Fibroblast of pulmonary artery (primary cell): ENCODE data around the gene IKZF3.

Experiments
- DNase-seq: peaks from one replicate; pipeline ENCODE4 v3.0.0-alpha.2; 2010; ENCODE audit warnings: low read depth
- H3K4me3 ChIP-seq: replicated peaks from 2 replicates; pipeline ENCODE4 v1.5.1; 2011; ENCODE audit warnings: low read depth, mild to moderate bottlenecking, control low read depth, low read length, moderate library complexity
- TF ChIP-seq, protein P1 (sequence below): IDR thresholded peaks from 2 replicates; pipeline ENCODE4 v1.5.1; 2011; ENCODE audit warnings: mild to moderate bottlenecking, control low read depth, low read length, inconsistent platforms; ENCODE audit errors: missing control alignments

The IKZF3 gene

GRCh38 chr17:39744075-39744835 is 119.9 kb downstream of the IKZF3 start:
- H3K4me3 ChIP-seq: no peak overlapping the region
- TF ChIP-seq, protein P1, sequence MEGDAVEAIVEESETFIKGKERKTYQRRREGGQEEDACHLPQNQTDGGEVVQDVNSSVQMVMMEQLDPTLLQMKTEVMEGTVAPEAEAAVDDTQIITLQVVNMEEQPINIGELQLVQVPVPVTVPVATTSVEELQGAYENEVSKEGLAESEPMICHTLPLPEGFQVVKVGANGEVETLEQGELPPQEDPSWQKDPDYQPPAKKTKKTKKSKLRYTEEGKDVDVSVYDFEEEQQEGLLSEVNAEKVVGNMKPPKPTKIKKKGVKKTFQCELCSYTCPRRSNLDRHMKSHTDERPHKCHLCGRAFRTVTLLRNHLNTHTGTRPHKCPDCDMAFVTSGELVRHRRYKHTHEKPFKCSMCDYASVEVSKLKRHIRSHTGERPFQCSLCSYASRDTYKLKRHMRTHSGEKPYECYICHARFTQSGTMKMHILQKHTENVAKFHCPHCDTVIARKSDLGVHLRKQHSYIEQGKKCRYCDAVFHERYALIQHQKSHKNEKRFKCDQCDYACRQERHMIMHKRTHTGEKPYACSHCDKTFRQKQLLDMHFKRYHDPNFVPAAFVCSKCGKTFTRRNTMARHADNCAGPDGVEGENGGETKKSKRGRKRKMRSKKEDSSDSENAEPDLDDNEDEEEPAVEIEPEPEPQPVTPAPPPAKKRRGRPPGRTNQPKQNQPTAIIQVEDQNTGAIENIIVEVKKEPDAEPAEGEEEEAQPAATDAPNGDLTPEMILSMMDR: no peak
- no peak for DNase-seq

- TF ChIP-seq, protein P1: no peak
- no peak for DNase-seq
- no peak overlapping the region for H3K4me3 ChIP-seq
Measured at GRCh38 chr17:39742856-39743436, 121.2 kb downstream of the IKZF3 start.

DNA sequence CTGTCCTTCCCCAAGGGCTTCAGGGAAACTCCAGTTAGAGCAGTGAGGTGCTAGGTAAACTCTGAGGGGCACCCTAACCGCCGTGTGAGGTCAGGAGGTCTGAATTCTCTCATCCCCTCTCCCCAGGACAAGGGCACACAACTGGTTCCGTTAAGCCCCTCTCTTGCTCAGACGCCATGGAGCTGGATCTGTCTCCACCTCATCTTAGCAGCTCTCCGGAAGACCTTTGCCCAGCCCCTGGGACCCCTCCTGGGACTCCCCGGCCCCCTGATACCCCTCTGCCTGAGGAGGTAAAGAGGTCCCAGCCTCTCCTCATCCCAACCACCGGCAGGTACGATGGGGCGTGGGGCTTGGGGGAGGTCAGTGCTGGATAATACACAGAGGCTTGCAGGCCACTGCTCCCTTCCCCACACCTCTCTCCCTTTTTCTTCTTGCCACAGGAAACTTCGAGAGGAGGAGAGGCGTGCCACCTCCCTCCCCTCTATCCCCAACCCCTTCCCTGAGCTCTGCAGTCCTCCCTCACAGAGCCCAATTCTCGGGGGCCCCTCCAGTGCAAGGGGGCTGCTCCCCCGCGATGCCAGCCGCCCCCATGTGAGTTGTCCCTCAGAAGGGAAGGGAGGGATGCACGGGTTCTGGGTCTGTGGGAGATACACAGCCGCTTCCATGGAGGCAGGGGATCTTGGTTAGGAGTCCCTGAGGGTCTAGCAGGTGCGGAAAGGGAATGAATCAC is 121.8 kb downstream of the IKZF3 start:
- no peak overlapping the region for H3K4me3 ChIP-seq
- DNase-seq: no peak

DNA sequence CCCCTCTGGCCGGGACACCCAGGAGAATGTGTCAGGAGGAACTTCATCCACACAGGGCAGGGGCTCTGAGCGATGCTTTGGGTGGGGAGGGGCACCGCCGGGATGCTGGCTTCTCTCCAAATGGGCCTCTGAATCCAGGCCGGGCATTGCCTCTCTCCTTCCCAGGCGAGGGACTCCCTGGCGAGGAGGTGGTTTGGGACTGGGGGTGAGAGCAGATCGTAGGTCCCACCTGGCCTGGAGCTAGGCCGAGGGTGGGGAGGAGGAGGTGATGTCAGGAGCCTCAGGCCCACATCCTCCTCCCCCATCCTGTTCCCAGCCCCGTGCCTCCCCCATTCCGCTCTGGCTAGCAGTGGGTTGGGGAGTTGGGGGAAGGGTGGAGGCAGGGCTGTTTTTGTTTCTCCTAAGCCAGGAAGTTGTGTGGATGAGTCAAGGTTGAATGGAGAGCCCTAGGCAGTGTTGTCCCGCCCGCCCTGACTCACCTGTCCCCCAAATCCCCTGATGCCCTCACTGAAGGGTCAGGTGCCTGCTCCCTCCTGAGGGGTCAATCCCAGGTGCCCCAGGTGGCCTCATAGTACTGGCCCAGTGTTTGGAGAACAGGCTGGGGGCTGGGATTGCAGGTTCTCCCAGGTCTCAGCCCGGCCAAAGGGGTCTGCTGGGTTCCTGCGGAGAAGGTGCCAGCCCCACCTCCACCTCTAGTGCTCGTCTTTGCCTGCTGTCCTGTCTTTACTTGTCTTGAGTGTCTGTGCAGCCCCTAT is 123.6 kb downstream of the IKZF3 start:
- TF ChIP-seq, protein P1: no peak
- H3K4me3 ChIP-seq: no peak overlapping the region
- peak; percentile 74 for DNase-seq

More for the DNA sequence above, 121.8 kb downstream of the IKZF3 start:
- TF ChIP-seq, protein P1: no peak

DNA sequence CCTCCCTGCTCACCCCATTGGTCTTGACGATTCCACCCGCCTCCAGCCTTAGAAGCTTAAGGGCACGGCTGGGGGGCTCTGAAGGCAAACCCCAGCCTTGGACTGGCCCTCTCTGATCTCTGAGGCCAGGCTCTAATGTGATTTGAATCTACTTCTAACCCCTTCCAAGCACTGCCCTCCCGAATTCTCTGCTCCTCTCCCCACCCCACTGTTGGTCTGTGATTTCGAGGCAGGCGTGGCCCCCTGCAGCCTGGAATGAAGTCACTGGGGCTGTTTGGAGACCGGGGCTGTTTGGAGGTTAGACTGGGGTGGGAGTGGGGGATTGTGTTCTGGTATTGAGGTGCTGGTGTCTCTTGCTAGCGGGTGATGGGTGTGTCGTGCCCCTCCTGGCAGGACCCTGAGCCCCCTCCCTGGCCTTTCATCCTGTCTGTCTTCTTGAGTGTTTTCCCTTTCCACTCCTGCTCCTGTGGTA is 124.2 kb downstream of the IKZF3 start:
- TF ChIP-seq, protein P1: no peak
- DNase-seq: no peak
- H3K4me3 ChIP-seq: no peak overlapping the region

DNA sequence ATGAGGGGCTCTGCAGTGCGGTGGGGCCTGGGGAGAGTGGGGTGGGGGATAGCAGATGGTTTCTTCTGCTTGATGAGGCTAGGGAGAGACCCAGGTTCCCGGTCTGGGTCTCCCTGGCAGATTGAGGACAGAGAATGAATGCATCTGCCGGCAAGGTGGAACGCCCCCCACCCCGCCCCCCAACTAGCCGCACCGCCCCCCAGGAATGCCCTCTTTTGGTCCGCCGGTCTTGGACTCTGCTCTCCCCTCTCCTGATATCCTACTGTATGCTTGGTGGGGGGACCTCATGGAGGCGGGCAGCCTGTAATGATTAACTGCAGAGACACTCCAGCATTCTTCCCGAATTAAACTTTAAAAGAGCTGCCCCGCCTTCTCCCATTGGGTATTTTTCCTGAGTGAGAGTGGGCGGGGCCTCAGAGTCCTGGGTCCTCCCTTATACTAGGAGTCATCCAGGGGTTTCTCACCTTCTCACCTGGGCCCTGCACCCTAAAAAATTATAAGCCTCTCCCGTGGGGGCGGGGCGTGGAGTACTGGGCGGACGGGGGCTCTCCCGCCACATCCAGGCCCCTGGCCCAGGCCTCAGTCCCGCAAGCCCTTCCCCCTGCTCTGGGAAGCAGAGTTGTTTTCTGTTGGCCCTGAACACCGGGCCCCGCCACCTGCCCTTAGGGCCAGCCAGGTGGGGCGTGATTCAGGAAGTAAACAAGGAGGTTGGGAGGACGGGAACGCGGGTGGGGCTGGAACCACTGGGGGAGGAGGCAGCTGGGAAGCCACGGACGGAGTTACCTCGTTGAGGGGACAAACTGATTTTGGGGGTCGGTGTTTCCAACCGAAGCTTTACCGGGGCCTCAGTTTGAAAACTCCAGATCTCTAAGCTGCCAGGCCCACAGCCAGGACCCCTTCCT is 124.9 kb downstream of the IKZF3 start:
- no peak overlapping the region for H3K4me3 ChIP-seq
- no peak for DNase-seq
- TF ChIP-seq, protein P1: no peak
